ENCODE results near the gene CD47.

Gene CD47

GRCh38 chr3:108013141-108014055 is 77.4 kb downstream of the CD47 start:
- DNase-seq (ENCODE audit: low spot score) = no peak

- no peak for DNase-seq (ENCODE audit: low spot score)
Measured at GRCh38 chr3:108012304-108012703, 78.5 kb downstream of the CD47 start.

- no peak for DNase-seq (ENCODE audit: low spot score)
Measured at GRCh38 chr3:108011616-108012015, 79.2 kb downstream of the CD47 start.

- DNase-seq (ENCODE audit: low spot score) = no peak
Measured at GRCh38 chr3:108008931-108009639, 81.7 kb downstream of the CD47 start.

GRCh38 chr3:108008106-108008505 is 82.7 kb downstream of the CD47 start:
- no peak for DNase-seq (ENCODE audit: low spot score)

GRCh38 chr3:108006881-108007331 is 83.9 kb downstream of the CD47 start:
- DNase-seq (ENCODE audit: low spot score) = no peak

- DNase-seq (ENCODE audit: low spot score) = no peak
Measured at GRCh38 chr3:108006077-108006771, 84.6 kb downstream of the CD47 start.

- peak; percentile 14 for DNase-seq (ENCODE audit: low spot score)
Measured at GRCh38 chr3:108004647-108005046, 86.2 kb downstream of the CD47 start.

- DNase-seq (ENCODE audit: low spot score) = no peak
Measured at GRCh38 chr3:108001457-108001856, 89.4 kb downstream of the CD47 start.

GRCh38 chr3:107999215-107999775 is 91.5 kb downstream of the CD47 start:
- DNase-seq (ENCODE audit: low spot score) = no peak

- no peak for DNase-seq (ENCODE audit: low spot score)
Measured at GRCh38 chr3:107997671-107998070, 93.2 kb downstream of the CD47 start.

GRCh38 chr3:107995823-107996222 is 95.0 kb downstream of the CD47 start:
- DNase-seq (ENCODE audit: low spot score) = no peak

- no peak for DNase-seq (ENCODE audit: low spot score)
Measured at GRCh38 chr3:107994956-107995715, 95.7 kb downstream of the CD47 start.

GRCh38 chr3:107994181-107994580 is 96.7 kb downstream of the CD47 start:
- DNase-seq (ENCODE audit: low spot score) = no peak

- no peak for DNase-seq (ENCODE audit: low spot score)
Measured at GRCh38 chr3:107993771-107994170, 97.1 kb downstream of the CD47 start.
